HepG2 (cell line): ENCODE data around the gene NUDT22. TPM values are rescaled to one million over a fixed set of nuclear protein-coding genes. Genes with fewer than 3 reads are reported as not detected.

Source experiments
- AGO1 ChIP-seq: fragments of 200-400 bp; formaldehyde crosslinking; IDR thresholded peaks from 2 replicates; pipeline ENCODE4 v1.6.1; 2017; ENCODE audit warnings: mild to moderate bottlenecking, low read depth, low read length, moderate library complexity; ENCODE audit not compliant: poor library complexity, severe bottlenecking
- BORCS8-MEF2B ChIP-seq: sonication (generic); formaldehyde crosslinking; IDR thresholded peaks from 2 replicates; pipeline ENCODE4 v1.8.0; 2022; ENCODE audit warnings: mild to moderate bottlenecking, missing genetic modification reagents
- FOXM1 ChIP-seq: sonication (generic); formaldehyde crosslinking; IDR thresholded peaks from 2 replicates; pipeline ENCODE4 v1.5.0; 2020; ENCODE audit warnings: missing genetic modification reagents
- HOXD1 ChIP-seq: sonication (generic); formaldehyde crosslinking; IDR thresholded peaks from 2 replicates; pipeline ENCODE4 v1.5.0; 2020; ENCODE audit warnings: missing genetic modification reagents
- IRF2 ChIP-seq: IDR thresholded peaks from 2 replicates; pipeline ENCODE4 v1.6.1; 2018; ENCODE audit warnings: missing genetic modification reagents, missing compliant biosample characterization
- KDM5B ChIP-seq: sonication (generic); formaldehyde crosslinking; IDR thresholded peaks from 2 replicates; pipeline ENCODE4 v1.4.0; 2020; ENCODE audit warnings: missing genetic modification reagents, mild to moderate bottlenecking, borderline replicate concordance
- MAFG ChIP-seq: sonication (generic); formaldehyde crosslinking; IDR thresholded peaks from 2 replicates; pipeline ENCODE4 v1.5.1; 2020; ENCODE audit warnings: mild to moderate bottlenecking, missing genetic modification reagents
- MXI1 ChIP-seq: IDR thresholded peaks from 3 replicates; pipeline ENCODE4 v1.6.1; 2012; ENCODE audit warnings: low read depth, low read length, inconsistent platforms, borderline replicate concordance
- RAD21 ChIP-seq: fragments of 450-650 bp; formaldehyde crosslinking; IDR thresholded peaks from 2 replicates; pipeline ENCODE4 v1.5.0; 2020; ENCODE audit warnings: mild to moderate bottlenecking
- SP1 ChIP-seq, 2 experiments: fragments of 450-650 bp in 1 of 2; sonication (generic) in 1 of 2; formaldehyde crosslinking in 1 of 2; IDR thresholded peaks; 2 replicates each; pipeline versions ENCODE4 v1.4.0 to v1.6.1; 2016 to 2020; ENCODE audit warnings: missing genetic modification reagents in 1 of 2
- TSC22D2 ChIP-seq: sonication (generic); formaldehyde crosslinking; IDR thresholded peaks from 2 replicates; pipeline ENCODE4 v1.5.1; 2020; ENCODE audit warnings: missing genetic modification reagents, mild to moderate bottlenecking, borderline replicate concordance
- YY1 ChIP-seq: IDR thresholded peaks from 2 replicates; pipeline ENCODE4 v1.6.1; 2011; ENCODE audit warnings: low read length, low read depth, moderate library complexity, mild to moderate bottlenecking; ENCODE audit not compliant: insufficient read depth, insufficient replicate concordance
- ZBTB7A ChIP-seq: sonication (generic); formaldehyde crosslinking; IDR thresholded peaks from 2 replicates; pipeline ENCODE4 v1.8.0; 2022; ENCODE audit warnings: mild to moderate bottlenecking, missing genetic modification reagents
- ZC3H13 ChIP-seq: sonication (generic); formaldehyde crosslinking; IDR thresholded peaks from 2 replicates; pipeline ENCODE4 v1.8.1; 2023; ENCODE audit warnings: mild to moderate bottlenecking, missing genetic modification reagents, moderate library complexity
- ZFY ChIP-seq: sonication (generic); formaldehyde crosslinking; IDR thresholded peaks from 2 replicates; pipeline ENCODE4 v1.4.0; 2020; ENCODE audit warnings: missing genetic modification reagents
- ZNF260 ChIP-seq: sonication (generic); formaldehyde crosslinking; IDR thresholded peaks from 2 replicates; pipeline ENCODE4 v1.4.0; 2020; ENCODE audit warnings: missing genetic modification reagents, low read depth, mild to moderate bottlenecking, borderline replicate concordance
- ZNF282 ChIP-seq: fragments of 450-650 bp; IDR thresholded peaks from 2 replicates; pipeline ENCODE4 v1.6.1; 2018; ENCODE audit not compliant: partially characterized antibody
- ZNF350 ChIP-seq: sonication (generic); formaldehyde crosslinking; IDR thresholded peaks from 2 replicates; pipeline ENCODE4 v1.4.0; 2020; ENCODE audit warnings: mild to moderate bottlenecking, low read depth, missing genetic modification reagents, borderline replicate concordance
- ZNF878 ChIP-seq: sonication (generic); formaldehyde crosslinking; IDR thresholded peaks from 2 replicates; pipeline ENCODE4 v1.8.1; 2023; ENCODE audit warnings: mild to moderate bottlenecking, missing genetic modification reagents, moderate library complexity
- polyA plus RNA-seq, 8 experiments: library from polyadenylated mRNA; depleted of rRNA in 3 of 8; stranded (reverse) in 7 of 8; unstranded in 1 of 8; fragments of >200 nt; fragmentation: Illumina TruSeq in 4 of 8; extraction: Trizol in 4 of 8; gene quantifications; 2 replicates each; pipeline versions ENCODE4 v1.2.1 to v1.2.3, GENCODE V29; 2011 to 2016; ENCODE audit warnings: low read depth in 4 of 8, missing spikeins in 1 of 8, mixed read lengths in 1 of 8; ENCODE audit not compliant: insufficient read depth in 1 of 8
- total RNA-seq, 5 experiments: library from RNA; depleted of rRNA; stranded (reverse); fragments of >200 nt; fragmentation: Illumina TruSeq; extraction: Trizol; gene quantifications; 2 replicates each; pipeline ENCODE4 v1.2.3, GENCODE V29; 2016; ENCODE audit warnings: low read depth in 1 of 5
- TF ChIP-seq, protein P1 (sequence below): sonication (generic); formaldehyde crosslinking; IDR thresholded peaks from 2 replicates; pipeline ENCODE4 v1.8.1; 2023; ENCODE audit warnings: mild to moderate bottlenecking, inconsistent platforms, moderate library complexity, missing genetic modification reagents, borderline replicate concordance
- TF ChIP-seq, protein P2 (sequence below): sonication (generic); formaldehyde crosslinking; IDR thresholded peaks from 2 replicates; pipeline ENCODE4 v1.9.0; 2022; ENCODE audit warnings: missing genetic modification reagents, mild to moderate bottlenecking, borderline replicate concordance
- TF ChIP-seq, protein P3 (sequence below): fragments of 450-650 bp; IDR thresholded peaks from 2 replicates; pipeline ENCODE4 v1.6.1; 2017; ENCODE audit warnings: mild to moderate bottlenecking
- TF ChIP-seq, protein P4 (sequence below): IDR thresholded peaks from 2 replicates; pipeline ENCODE4 v1.6.1; 2016; ENCODE audit warnings: low read depth, control low read depth

Gene NUDT22
- total and polyA plus RNA-seq, 2 of the 13 experiments (the other 11 are each of a cell fraction or from before 2014, with no cell fraction given) = 33.5 to 39.8 TPM

DNA sequence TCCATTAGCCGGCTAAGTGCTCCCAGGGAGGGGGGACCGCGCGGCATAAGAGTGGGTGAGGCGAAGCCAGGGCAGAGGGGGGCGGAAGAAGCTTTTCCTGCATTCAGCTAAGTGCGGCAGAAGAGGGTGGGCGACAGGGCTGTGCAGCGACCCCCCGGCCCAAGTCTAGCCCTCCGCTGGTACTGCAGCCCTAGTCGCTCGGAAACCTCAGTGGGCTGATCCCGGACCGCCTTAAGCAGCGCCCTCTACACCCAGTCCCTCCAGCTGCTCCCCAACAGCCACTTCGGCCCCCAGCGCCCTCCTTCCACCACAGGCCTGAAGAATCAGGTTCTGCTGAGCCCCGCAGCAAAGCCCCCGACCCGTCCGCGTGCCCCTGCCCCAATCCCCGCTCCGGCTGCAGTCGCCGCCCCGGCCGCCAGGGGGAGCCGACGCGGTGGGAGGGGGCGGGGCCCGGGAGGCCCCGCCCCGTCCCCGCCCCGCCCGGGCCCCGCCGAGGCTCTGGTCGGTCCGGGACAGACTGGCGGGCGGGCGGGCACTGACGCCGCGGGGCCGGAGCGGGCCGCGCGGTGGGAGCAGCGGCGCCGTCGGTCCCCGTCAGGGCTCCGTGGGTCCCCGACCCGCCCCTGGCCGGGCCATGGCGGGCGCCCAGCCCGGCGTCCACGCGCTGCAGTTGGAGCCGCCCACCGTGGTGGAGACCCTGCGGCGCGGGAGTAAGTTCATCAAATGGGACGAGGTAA, 25.1 kb downstream of the NUDT22 start, which contains the start of gene PLCB3 (continued):
- peak; percentile 5 for TF ChIP-seq AGO1
- TF ChIP-seq, protein P1, sequence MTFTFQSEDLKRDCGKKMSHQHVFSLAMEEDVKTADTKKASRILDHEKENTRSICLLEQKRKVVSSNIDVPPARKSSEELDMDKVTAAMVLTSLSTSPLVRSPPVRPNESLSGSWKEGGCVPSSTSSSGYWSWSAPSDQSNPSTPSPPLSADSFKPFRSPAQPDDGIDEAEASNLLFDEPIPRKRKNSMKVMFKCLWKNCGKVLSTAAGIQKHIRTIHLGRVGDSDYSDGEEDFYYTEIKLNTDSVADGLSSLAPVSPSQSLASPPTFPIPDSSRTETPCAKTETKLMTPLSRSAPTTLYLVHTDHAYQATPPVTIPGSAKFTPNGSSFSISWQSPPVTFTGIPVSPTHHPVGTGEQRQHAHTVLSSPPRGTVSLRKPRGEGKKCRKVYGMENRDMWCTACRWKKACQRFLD (CRISPR knock-in tag) = no peak
- TF ChIP-seq YY1 = peak; percentile 48
- TF ChIP-seq, protein P2, sequence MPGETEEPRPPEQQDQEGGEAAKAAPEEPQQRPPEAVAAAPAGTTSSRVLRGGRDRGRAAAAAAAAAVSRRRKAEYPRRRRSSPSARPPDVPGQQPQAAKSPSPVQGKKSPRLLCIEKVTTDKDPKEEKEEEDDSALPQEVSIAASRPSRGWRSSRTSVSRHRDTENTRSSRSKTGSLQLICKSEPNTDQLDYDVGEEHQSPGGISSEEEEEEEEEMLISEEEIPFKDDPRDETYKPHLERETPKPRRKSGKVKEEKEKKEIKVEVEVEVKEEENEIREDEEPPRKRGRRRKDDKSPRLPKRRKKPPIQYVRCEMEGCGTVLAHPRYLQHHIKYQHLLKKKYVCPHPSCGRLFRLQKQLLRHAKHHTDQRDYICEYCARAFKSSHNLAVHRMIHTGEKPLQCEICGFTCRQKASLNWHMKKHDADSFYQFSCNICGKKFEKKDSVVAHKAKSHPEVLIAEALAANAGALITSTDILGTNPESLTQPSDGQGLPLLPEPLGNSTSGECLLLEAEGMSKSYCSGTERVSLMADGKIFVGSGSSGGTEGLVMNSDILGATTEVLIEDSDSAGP = peak; percentile 29; the same call in 1 of the 2 replicates
- TF ChIP-seq ZC3H13 (CRISPR knock-in tag) = no peak
- peak; percentile 48; the same call in 1 of the 2 replicates for TF ChIP-seq RAD21 (CRISPR knock-in tag)
- no peak for TF ChIP-seq MAFG (CRISPR knock-in tag)
- TF ChIP-seq BORCS8-MEF2B = no peak
- peak; percentile 46; the same call in 1 of the 3 replicates for TF ChIP-seq MXI1
- TF ChIP-seq, protein P3, sequence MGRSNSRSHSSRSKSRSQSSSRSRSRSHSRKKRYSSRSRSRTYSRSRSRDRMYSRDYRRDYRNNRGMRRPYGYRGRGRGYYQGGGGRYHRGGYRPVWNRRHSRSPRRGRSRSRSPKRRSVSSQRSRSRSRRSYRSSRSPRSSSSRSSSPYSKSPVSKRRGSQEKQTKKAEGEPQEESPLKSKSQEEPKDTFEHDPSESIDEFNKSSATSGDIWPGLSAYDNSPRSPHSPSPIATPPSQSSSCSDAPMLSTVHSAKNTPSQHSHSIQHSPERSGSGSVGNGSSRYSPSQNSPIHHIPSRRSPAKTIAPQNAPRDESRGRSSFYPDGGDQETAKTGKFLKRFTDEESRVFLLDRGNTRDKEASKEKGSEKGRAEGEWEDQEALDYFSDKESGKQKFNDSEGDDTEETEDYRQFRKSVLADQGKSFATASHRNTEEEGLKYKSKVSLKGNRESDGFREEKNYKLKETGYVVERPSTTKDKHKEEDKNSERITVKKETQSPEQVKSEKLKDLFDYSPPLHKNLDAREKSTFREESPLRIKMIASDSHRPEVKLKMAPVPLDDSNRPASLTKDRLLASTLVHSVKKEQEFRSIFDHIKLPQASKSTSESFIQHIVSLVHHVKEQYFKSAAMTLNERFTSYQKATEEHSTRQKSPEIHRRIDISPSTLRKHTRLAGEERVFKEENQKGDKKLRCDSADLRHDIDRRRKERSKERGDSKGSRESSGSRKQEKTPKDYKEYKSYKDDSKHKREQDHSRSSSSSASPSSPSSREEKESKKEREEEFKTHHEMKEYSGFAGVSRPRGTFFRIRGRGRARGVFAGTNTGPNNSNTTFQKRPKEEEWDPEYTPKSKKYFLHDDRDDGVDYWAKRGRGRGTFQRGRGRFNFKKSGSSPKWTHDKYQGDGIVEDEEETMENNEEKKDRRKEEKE = no peak
- peak; percentile 41; the same call in 1 of the 2 replicates for TF ChIP-seq KDM5B (CRISPR knock-in tag)
- TF ChIP-seq HOXD1 (CRISPR knock-in tag) = no peak
- no peak for TF ChIP-seq IRF2
- peak; percentile 90 for TF ChIP-seq ZBTB7A (CRISPR knock-in tag)
- TF ChIP-seq, protein P4, sequence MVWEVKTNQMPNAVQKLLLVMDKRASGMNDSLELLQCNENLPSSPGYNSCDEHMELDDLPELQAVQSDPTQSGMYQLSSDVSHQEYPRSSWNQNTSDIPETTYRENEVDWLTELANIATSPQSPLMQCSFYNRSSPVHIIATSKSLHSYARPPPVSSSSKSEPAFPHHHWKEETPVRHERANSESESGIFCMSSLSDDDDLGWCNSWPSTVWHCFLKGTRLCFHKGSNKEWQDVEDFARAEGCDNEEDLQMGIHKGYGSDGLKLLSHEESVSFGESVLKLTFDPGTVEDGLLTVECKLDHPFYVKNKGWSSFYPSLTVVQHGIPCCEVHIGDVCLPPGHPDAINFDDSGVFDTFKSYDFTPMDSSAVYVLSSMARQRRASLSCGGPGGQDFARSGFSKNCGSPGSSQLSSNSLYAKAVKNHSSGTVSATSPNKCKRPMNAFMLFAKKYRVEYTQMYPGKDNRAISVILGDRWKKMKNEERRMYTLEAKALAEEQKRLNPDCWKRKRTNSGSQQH (CRISPR knock-in tag) = no peak
- no peak for TF ChIP-seq ZNF260
- no peak for TF ChIP-seq ZNF282
- no peak for TF ChIP-seq ZNF878 (CRISPR knock-in tag)
- TF ChIP-seq ZNF350 = no peak
- 0 out of 2 replicates have a peak, but pooled peaks have one; percentile 1 for TF ChIP-seq TSC22D2 (CRISPR knock-in tag)
- no peak for TF ChIP-seq FOXM1 (CRISPR knock-in tag)
- peak; percentile 62 for TF ChIP-seq ZFY
- no peak for TF ChIP-seq SP1 (IDR thresholded peaks at IDR 0.05)
- TF ChIP-seq SP1 (CRISPR knock-in tag; IDR thresholded peaks at IDR 0.05) = peak; percentile 88
